Panc1 (cell line): ENCODE data around the gene SNURF. TPM values are rescaled to one million over a fixed set of nuclear protein-coding genes. Genes with fewer than 3 reads are reported as not detected.
"Not testable (repeated sequence)": the region's sequence is repeated elsewhere in the genome, so short reads cannot be mapped to it uniquely, and the experiment has no call there.

Experiments used
- ATAC-seq: fragments of 200-7000 bp; cut with Tn5 transposase; 2 replicates; pipeline ENCODE4 v1.9.1; 2020; ENCODE audit warnings: mild to moderate bottlenecking, moderate library complexity
- BruUV-seq: library from RNA; stranded (reverse); fragments of 400-500 nt; replicated peaks from 2 replicates; lab custom pipeline; 2021; lab: Mats Ljungman, UMichigan
- CTCF ChIA-PET: fragments of 300-600 bp; sonication (Branson Sonifier 250); formaldehyde crosslinking; loops from one replicate; lab custom pipeline; 2022; ENCODE audit warnings: antibody characterized with exemption; lab: Charles Lee
- POLR2A ChIA-PET: fragments of 300-600 bp; sonication (Branson Sonifier 250); formaldehyde crosslinking; loops from one replicate; lab custom pipeline; 2022; ENCODE audit warnings: antibody characterized with exemption; lab: Charles Lee
- DNase-seq: peaks from one replicate; pipeline ENCODE4 v3.0.0-alpha.2; 2010; ENCODE audit warnings: low read depth, low spot score
- H3K27ac ChIP-seq: 2 replicates; pipeline ENCODE4 v1.5.1; 2011; ENCODE audit warnings: mild to moderate bottlenecking, low read length, inconsistent platforms
- H3K27me3 ChIP-seq: fragments of 200-500 bp; sonication (Bioruptor generic); 2 replicates; pipeline ENCODE4 v1.6.0; 2014; ENCODE audit warnings: low read length, inconsistent platforms; ENCODE audit not compliant: control insufficient read depth, insufficient read depth
- H3K36me3 ChIP-seq: fragments of 200-500 bp; sonication (Bioruptor generic); 2 replicates; pipeline ENCODE4 v1.5.1; 2014; ENCODE audit warnings: inconsistent platforms, mild to moderate bottlenecking, low read length, moderate library complexity; ENCODE audit not compliant: control insufficient read depth, insufficient read depth
- H3K4me1 ChIP-seq: 2 replicates; pipeline ENCODE4 v1.5.1; 2011; ENCODE audit warnings: inconsistent platforms, mild to moderate bottlenecking, low read length, moderate library complexity; ENCODE audit not compliant: control insufficient read depth, insufficient read depth
- H3K4me3 ChIP-seq, 2 experiments: 2 replicates each; pipeline ENCODE4 v1.5.1; 2011 to 2012; ENCODE audit warnings: low read depth in 2 of 2, low read length in 2 of 2, mild to moderate bottlenecking in 2 of 2, inconsistent platforms in 1 of 2, moderate library complexity in 1 of 2
- H3K9me3 ChIP-seq: fragments of 200-500 bp; sonication (Bioruptor generic); 2 replicates; pipeline ENCODE4 v1.5.1; 2014; ENCODE audit warnings: low read depth, mild to moderate bottlenecking, inconsistent platforms, low read length, moderate library complexity; ENCODE audit not compliant: control insufficient read depth, insufficient read depth
- CTCF ChIP-seq: fragments of 450-650 bp; IDR thresholded peaks from 2 replicates; pipeline ENCODE4 v1.5.1; 2017; ENCODE audit warnings: mild to moderate bottlenecking
- POLR2AphosphoS5 ChIP-seq: IDR thresholded peaks from 2 replicates; pipeline ENCODE4 v1.6.1; 2012; ENCODE audit warnings: mild to moderate bottlenecking, low read depth, low read length, moderate library complexity
- REST ChIP-seq, 2 experiments: IDR thresholded peaks; 2 replicates each; pipeline ENCODE4 v1.6.1; 2011 to 2012; ENCODE audit warnings: low read depth in 2 of 2, control low read depth in 1 of 2, low read length in 1 of 2, mild to moderate bottlenecking in 1 of 2, moderate library complexity in 1 of 2; ENCODE audit not compliant: insufficient read depth in 1 of 2
- SIN3A ChIP-seq: IDR thresholded peaks from 2 replicates; pipeline ENCODE4 v1.6.1; 2012; ENCODE audit warnings: low read depth, mild to moderate bottlenecking, low read length, moderate library complexity, borderline replicate concordance; ENCODE audit not compliant: insufficient read depth
- TCF7L2 ChIP-seq: IDR thresholded peaks from 2 replicates; pipeline ENCODE4 v1.6.1; 2011; ENCODE audit warnings: mild to moderate bottlenecking, low read depth, low read length, inconsistent platforms
- in situ Hi-C: cut with HindIII; loops from 2 replicates; pipeline ENCODE4 v1.10.0; 2016; ENCODE audit warnings: low sequenced_read_pairs, low pct_unique_long_range_greater_than_20kb
- intact Hi-C: fragments of 100-400 bp; cut with micrococcal nuclease; formaldehyde crosslinking; loops from one replicate; pipeline ENCODE4 v1.10.0; 2022; ENCODE audit not compliant: unreplicated experiment
- total RNA-seq: library from RNA; stranded (reverse); gene quantifications from one replicate; pipeline ENCODE4 v1.2.1, GENCODE V29; 2021; ENCODE audit not compliant: unreplicated experiment

The SNURF gene
- total RNA-seq, 1 experiment from 2014 or later, result 13.7 TPM

- ATAC-seq (no peak), DNase-seq (no peak)
- TF ChIP-seq POLR2AphosphoS5 (no peak), SIN3A (no peak), TCF7L2 (no peak), REST (IDR thresholded peaks at IDR 0.05; ENCODE audit: insufficient read depth in 1 of 2, low read depth in 2 of 2, low read length in 1 of 2) (no peak), CTCF (no peak)
- intact Hi-C loops, result no loop called here
- H3K4me3 ChIP-seq, result no peak overlapping the region
- in situ Hi-C loops, result no loop called here
- no peaks in the 10 kb centered on the region for H3K4me1 ChIP-seq
- H3K9me3 ChIP-seq, result no peaks in the 10 kb centered on the region
- H3K27ac ChIP-seq, result no peak overlapping the region
- ChIA-PET CTCF (no interaction called here), POLR2A (no interaction called here)
- no TSS peak for BruUV-seq
- no peaks in the 10 kb centered on the region for H3K36me3 ChIP-seq
- no peaks in the 10 kb centered on the region for H3K27me3 ChIP-seq
Observed at GRCh38 chr15:24933716-24934115, 21.1 kb upstream of the SNURF start.

GRCh38 chr15:24938224-24938623, 16.6 kb upstream of the SNURF start:
- H3K27ac ChIP-seq, POLR2A ChIA-PET, H3K27me3 ChIP-seq, intact Hi-C loops, BruUV-seq, DNase-seq, H3K4me3 ChIP-seq, H3K9me3 ChIP-seq, in situ Hi-C loops, CTCF ChIA-PET, H3K4me1 ChIP-seq, ATAC-seq, H3K36me3 ChIP-seq: not testable (repeated sequence)

GRCh38 chr15:24940236-24940635, 14.6 kb upstream of the SNURF start:
- BruUV-seq, result no TSS peak
- TF ChIP-seq POLR2AphosphoS5 (no peak), REST (IDR thresholded peaks at IDR 0.05; ENCODE audit: insufficient read depth in 1 of 2, low read depth in 2 of 2, low read length in 1 of 2) (no peak), SIN3A (no peak), TCF7L2 (no peak), CTCF (no peak)
- H3K36me3 ChIP-seq, result no peaks in the 10 kb centered on the region
- CTCF ChIA-PET, result no interaction called here
- POLR2A ChIA-PET, result no interaction called here
- ATAC-seq, result no peak
- no peaks in the 10 kb centered on the region for H3K27me3 ChIP-seq
- intact Hi-C loops (no loop called here), in situ Hi-C loops (no loop called here)
- H3K4me3 ChIP-seq, result no peak overlapping the region
- DNase-seq, result no peak
- H3K27ac ChIP-seq, result no peak overlapping the region
- no peaks in the 10 kb centered on the region for H3K4me1 ChIP-seq
- no peaks in the 10 kb centered on the region for H3K9me3 ChIP-seq
